Cardiac septum (tissue), 1 donor: ENCODE results near the gene SNTA1. TPM values are rescaled to one million over a fixed set of nuclear protein-coding genes. Genes with fewer than 3 reads are reported as not detected.
"Not testable (repeated sequence)": the region's sequence is repeated elsewhere in the genome, so short reads cannot be mapped to it uniquely, and the experiment has no call there.

ENCODE experiments used
- DNase-seq: peaks from one replicate; pipeline ENCODE4 v3.0.0-alpha.2; 2020; ENCODE audit warnings: low spot score
- intact Hi-C: fragments of 100-400 bp; cut with DNase I; formaldehyde crosslinking; loops from one replicate; pipeline ENCODE4 v1.14.0; 2022
- long read RNA-seq: library from polyadenylated mRNA; unstranded; transcript quantifications from one replicate; pipeline ENCODE4 v2.0.0, GENCODE V29; 2021
- total RNA-seq: library from RNA; stranded (reverse); fragmentation: NEBNext Ultra II Directional; extraction: Animal tissue kit (Norgen Biotek cat#: 25700); gene quantifications from one replicate; pipeline ENCODE4 v1.2.1, GENCODE V29; 2021
- donor health status: DM: no; HTN: no; CAD: no.

SNTA1 gene
- 167 TPM for total RNA-seq
- long read RNA-seq, transcript SNTA1-201 (8 exons, 2,342 nt) = major isoform, 471 of 676 reads
- long read RNA-seq, partial matches to known transcripts = 123 of 676 reads
- long read RNA-seq, other reads (novel, unspliced or antisense) = 82 of 676 reads

DNA sequence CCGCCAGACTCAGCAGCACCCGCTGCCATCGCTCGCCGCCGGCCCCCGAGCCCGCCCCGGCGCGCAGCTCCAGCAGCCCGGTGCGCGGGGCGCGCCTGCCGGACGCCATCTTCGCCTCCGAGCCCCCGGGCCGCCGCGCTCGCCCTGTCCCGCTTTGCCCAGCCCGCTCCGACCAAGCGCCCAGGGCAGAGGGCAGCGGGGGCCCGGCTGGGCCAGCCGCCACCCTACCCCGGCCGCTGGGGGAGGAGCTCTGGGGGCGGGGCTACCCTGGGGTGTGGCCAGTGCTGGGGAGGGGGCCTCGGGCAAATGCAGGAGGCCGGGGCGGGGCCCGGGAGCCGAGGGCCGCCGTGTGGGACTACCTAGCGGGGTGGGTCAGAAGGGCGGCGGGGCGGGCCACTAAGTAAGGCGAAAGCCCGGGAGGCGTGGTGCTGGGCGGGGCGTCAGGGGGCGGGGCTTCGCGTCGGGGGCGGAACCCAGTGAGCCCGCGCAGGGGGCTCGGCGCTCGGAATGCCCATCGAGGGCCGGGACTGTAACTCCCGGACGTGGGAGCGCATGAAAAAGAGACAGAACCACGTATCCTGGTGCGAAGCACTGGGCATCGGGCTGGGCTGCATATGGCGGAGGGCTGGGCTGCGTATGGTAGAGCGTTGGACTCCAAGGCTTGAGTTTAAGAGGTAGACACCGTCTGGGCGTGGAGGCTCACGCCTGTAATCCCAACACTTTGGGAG, at the start of gene SNTA1:
Gene SNTA1, minus strand, starts transcription at position 252 of the 728 bp plus-strand sequence. Its CDS starts 143 bp downstream, at position 109.
- peak; percentile 97 for DNase-seq
- intact Hi-C loops = no loop called here

DNA sequence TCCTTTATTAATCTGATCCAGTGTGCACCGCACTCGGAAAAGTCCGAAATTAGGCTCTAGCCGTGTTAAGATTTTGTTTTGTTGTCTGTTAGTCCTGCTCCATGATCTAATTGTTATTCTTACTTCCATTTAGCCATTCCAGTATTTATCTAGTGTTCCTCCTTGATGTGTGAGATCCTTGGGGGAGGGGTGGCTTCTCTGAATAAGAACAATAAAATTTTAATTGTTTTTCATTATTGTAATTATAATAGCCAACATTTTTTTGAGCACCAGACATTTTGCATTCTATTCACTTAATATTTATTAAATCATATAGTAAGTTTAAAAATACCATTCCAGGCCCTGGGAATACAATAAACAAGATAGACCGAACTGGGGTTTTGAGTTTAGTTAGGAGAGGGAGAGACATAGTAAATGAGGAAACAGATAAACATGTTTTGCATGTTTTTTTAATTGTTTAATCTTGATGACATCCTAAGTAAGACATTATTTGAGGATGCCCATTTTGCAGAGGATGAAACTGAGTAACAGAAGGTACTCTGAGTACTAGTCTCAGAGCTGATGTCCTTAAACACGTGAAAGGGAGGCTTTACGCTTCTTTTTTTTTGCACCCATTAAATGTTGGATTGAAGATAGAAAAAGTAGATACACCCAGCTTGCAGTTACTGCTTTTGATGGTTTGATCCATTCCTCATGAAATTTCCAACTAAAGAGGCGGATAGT, 47.5 kb upstream of the SNTA1 start:
- intact Hi-C loops = no loop called here
- no peak for DNase-seq

DNA sequence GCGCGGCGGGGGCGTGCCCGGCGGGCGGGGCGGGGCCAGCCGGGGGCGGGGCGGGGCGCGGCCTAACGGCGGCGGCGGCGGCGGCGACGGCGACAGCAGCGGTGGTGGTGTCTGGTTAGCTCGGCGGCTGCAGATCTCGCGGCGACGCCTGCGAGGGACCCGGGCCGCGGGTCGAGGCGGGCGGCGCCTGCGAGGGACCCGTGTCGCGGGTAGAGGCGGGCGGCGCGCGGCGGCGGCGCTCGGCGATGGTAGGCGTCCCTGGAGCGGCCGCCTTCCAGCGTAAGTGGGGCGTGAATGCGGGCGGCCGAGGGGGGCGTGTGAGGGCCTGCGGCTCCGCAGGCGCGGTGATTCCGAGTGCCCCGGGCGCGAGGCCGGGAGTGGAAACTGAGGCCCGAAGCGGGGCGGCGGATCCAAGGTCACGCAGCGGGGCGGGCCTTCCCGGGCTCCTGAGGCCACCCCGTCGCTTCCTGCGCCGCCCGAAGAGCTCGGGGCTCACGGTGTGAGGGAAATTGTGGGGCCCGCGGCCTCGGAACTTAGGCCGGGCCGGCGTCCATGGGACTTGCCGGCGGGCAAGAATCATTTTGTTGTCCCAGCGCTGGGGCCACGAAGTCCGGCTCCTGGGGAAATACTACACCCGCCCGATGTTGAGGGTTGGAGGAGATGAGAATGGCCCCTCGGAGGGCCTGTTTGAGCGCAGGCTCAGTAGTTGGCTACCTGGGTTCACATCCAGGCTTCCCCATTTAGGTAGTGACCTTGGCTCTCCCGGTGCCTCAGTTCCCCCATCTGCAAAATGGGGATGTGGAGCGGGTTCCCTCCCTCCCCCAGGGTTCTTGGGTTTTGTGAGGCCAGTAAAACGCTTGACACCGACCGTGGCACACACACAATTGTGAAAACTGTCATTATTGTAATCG, 46.7 kb upstream of the SNTA1 start, which contains the start of gene CBFA2T2:
Gene CBFA2T2, plus strand, starts transcription at position 74 of the 911 bp plus-strand sequence. Its CDS starts 172 bp downstream, at position 246.
- intact Hi-C loops = no loop called here
- no peak for DNase-seq

DNA sequence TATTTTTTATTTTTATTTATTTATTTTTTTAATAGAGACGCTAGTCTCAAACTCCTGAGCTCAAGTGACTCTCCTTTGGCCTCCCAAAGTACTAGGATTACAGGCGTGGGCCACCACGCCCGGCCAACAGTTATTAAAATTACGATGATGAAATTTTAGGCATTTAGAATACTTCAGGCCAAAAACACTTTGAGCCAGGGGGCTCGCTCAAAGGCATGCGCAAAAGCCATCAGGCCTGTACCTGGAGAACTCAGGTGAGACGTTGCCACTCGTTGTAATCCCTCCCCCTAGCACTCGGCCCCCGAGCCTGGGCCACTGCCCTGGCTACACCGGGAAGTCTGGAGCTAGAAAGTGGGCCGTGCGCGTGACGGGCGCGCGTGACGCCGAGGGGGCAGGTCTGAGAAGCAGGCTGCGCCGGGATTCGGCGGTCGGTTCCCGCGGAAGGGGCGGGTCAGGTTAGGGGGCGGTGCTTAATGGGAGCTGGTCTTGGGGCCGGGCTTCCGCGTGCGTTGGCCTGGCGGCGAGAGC, 46.0 kb upstream of the SNTA1 start:
- intact Hi-C loops = no loop called here

DNA sequence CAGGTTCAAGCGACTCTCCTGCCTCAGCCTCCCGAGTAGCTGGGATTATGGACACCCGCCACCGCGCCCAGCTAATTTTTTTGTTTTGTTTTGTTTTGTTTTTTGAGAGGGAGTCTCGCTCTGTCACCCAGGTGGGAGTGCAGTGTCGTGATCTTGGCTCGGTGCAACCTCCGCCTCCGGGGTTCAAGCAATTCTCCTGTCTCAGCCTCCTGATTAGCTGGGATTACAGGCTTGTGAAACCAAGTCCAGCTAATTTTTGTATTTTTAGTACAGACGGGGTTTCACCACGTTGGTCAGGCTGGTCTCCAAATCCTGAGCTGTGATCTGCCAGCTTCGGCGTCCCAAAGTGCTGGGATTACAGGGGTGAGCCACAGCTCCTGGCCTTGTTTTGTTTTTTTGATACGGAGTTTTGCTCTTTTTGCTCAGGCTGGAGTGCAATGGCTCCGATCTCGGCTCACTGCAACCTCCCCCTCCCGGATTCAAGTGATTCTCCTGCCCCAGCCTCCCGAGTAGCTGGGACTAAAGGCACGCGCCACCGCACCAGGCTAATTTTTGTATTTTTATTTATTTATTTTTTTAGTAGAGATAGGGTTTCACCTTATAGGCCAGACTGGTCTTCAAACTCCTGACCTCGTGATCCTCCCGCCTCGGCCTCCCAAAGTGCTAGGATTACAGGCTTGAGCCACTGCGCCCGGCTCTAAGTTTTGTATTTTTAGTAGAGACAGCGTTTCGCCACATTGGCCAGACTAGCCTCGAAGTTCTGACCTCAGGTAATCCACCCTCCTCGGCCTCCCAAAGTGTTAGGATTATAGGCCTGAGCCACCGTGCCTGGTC, 45.3 kb upstream of the SNTA1 start:
- DNase-seq = peak; percentile 47
- intact Hi-C loops = not testable (repeated sequence)

More for the DNA sequence above, 46.0 kb upstream of the SNTA1 start:
- DNase-seq = peak; percentile 100

DNA sequence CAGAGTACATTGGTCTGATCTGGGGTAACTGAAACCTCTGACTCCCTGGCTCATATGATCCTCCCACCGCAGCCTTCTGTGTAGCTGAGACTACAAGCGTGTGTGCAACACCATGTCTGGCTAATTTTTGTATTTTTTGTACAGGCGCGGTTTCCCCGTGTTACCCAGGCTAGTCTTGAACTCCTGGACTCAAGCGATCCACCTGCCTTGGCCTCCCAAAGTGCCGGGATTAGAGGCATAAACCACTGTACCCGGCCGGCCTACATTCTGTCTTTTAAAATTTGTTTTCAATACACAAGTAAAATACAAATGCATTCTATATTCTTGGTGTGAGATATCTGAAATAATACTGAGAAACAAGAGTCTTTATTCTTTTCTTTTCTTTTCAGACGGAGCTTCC, 44.6 kb upstream of the SNTA1 start:
- intact Hi-C loops = no loop called here
- DNase-seq = peak; percentile 65

DNA sequence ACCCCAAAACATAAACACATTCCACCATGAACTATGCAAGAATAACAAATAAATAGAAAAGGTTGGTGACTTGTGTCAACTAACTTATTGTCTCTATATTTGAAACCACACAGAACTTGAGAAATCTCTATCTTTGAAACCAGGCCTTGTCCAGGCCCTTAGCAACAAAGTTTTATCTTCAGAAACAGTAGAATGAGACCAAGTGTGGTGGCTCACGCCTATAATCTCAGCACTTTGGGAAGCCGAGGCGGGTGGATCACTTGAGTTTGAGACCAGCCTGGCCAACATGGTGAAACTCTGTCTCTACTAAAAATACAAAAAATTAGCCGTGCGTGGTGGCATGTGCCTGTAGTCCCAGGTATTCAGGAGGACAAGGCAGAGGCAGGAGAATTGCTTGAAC, 39.6 kb upstream of the SNTA1 start:
- DNase-seq, intact Hi-C loops: not testable (repeated sequence)

DNA sequence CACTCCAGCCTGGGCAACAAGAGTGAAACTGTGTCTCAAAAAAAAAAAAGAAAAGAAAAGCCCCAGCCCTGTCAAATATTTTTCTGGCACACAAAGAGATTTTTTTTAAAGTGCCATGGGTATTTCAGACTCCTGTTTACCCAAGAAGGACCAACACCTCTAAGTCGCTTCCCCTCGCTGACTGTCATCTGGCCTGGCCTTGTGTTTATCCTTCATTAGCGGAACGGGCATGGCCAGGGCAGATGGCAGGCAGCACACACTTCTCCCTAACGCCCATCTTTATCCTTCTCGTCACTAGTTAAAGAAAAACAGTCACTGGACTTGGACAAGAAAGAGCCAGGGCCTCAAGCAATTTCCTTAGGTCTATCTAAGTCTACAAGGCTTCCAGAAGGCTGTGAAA, 39.0 kb upstream of the SNTA1 start:
- DNase-seq = no peak
- intact Hi-C loops = no loop called here

DNA sequence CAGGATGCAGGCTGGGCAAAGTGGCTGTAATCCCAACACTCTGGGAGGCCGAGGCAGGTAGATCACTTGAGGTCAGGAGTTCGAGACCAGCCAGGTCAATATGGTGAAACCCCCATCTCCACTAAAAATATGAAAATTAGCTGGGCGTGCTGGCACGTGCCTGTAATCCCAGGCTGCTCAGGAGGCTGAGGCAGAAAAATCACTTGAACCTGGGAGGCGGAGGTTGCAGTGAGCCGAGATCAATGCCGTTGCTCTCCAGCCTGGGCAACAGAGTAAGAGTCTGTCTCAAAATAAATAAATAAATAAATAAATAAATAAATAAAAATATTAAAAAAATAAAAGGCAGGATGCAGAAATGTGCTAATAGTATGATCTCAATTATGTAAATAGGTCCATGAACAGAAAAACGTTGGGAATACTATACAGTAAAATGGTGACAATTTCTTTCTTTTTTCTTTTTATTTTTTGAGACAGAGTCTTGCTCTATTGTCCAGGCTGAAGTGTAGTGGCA, 37.9 kb upstream of the SNTA1 start:
- peak; percentile 24 for DNase-seq
- intact Hi-C loops = no loop called here

DNA sequence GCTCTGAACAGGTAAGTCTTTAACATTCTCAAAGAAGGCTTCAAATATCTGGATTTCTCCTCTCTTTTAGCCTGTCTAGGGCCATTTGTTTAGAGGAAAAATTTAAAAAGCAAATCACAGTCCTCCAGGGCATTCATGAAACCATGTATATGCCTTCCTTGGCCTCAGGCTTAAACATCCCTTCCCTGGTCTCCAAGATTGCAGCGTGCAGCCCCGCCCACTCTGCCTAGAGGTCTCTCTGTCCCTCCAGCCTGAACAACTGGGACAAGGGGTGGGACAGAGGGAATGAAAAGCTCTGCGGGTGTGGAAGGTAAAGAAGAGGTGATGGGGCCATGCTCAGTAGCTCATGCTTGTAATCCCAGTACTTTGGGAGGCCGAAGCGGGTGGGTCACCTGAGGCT, 36.5 kb upstream of the SNTA1 start:
- intact Hi-C loops = no loop called here
- no peak for DNase-seq

DNA sequence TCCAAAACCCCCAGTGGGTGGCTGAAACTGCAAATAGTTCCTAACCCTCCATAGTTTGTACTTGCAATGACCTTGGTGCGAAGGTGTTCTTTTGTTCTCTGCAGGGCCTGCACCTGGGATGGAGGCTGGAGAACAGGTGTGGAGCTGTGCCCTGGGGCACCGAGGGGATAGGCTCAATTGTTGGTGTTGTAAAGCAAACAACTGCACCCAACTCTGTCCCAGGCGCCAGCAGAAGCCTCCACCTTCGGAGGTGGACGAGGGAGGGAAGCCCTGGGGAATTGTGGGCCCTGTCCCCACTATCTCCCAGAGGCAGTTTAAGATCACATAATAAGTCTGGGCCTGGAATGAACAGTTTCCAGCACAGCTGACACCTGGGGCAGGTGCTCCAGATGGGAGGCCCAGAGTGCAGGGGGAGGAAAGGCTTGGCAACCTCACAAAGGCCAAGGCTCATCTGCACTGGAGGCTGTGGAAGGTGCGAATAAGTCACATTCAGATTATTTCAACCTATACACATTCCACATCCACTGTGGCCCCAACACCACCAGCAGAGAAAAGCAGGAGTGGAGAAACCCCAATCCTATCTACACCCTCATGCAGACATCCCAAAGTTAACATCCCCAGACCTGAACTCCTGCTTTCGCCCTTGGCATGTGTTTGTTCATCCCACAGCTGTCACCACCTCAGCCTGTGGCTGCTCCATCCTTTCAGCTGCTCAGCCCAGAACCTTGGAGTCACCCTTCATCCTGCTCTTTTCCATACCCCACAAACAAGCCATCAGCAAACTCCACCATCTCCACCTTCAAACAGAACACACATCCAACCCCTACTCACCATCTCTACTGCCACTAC, 34.0 kb upstream of the SNTA1 start:
- intact Hi-C loops = no loop called here
- DNase-seq = peak; percentile 31

DNA sequence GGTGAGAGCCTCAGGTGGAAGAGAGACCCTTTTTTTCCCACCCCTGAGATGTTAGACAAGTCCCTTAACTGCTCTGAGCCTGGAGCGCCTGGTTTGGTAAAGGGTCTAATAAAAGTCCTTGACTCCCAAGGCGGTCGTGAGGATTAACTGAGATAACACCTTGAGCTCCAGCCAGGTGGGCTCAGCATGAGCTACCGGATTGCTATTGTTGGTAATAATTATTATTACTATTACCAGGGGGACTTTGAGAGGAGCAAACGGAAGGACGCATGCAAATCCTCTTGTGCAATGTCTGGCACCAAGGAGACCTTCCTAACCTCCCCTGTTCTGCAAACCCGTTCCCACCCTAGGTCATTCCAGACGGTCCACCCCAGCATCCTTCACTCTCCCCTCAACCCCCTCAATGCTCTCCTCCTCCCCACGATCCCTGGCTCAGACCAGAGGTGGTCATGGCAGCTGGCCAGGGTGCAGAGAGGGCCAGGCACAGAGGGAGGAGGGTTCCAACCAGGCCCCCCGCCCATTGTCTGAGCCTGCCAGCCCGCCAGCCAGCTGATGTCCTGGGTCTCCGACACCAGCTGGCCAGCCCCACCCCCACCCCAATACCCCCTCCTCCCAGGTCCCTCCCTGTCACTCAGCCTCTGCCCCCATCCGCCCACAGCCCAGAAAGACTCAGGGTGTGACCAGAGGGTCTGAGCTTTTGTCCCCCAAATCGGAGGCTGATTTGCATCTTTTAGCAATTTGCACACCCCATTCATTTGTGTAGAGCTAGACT, 32.0 kb upstream of the SNTA1 start:
- intact Hi-C loops = no loop called here
- no peak for DNase-seq

DNA sequence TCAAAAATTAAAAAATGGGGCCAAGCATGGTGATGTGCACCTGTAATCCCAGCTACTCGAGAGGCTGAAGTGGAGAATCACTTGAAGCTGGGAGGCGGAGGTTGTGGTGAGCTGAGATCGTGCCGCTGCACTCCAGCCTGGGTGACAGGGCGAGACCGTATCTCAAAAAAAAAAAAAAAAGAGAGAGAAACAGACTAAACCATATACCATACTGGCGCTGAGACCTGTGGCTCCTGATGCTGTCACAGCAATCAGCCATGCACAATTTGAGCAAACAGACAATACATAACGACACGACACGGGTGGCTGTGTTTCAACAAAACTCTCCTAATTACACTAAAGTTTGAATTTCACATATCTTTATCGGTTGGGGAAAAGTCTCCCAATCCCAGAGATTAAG, 31.4 kb upstream of the SNTA1 start:
- DNase-seq = no peak
- intact Hi-C loops = no loop called here

DNA sequence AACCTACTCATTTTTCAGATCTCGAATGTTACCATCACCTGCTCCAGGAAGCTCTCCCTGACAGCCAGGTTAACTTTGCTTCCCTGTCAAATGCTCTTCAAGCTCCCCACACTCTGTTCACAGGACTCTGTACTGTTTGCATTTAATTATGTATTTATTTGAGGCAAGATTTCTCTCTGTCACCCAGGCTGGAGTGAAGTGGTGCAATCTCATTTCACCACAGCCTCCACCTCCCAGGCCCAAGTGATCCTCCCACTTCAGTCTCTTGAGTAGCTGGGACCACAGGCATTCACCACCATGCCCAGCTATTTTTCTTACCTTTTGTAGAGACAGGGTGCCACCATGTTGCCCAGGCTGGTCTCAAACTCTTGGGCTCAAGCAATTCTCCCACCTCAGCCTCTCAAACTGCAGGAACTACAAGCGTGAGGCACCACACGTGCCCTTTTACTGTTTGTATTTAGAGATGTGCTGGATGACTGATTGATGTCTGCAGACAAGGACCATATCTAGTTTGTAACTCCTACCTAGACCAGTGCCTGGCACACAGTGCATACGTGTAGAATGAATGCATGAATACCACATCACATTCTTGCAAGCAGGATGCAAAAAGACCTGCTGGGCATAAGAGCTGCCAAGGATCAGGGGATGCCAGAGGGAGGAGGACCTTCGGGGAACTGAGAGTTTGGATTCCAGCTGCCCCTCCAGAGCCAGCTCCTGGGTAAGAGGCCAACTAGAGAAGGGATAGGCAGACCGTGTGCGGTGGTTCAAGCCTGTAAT, 30.7 kb upstream of the SNTA1 start:
- DNase-seq = peak; percentile 47
- intact Hi-C loops = no loop called here

DNA sequence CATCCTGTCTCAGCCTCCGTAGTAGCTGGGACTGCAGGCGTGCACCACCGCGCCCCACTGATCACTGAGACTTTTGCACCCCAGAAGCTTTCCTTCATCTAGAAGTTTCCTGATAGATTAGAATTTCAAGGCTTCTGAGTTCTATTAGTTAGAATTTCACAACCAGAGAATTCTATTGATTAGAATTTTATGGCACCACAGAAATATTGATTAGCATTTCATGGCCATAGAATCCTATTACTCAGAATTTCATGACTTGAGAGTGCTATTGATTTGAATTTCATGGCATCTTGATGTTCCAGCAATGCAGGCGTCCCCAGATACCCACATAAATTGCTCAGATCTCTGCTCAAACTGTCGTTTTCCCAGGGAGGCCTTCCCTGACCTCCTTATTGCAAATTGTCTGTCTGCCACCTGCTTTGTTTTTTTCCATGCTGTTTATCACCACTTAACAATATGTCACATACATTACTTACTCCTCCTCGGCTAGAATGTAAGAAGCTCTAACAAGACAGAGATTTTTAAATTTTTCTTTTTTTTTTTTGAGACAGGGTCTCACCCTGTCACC, 29.4 kb upstream of the SNTA1 start:
- no peak for DNase-seq
- intact Hi-C loops = no loop called here

DNA sequence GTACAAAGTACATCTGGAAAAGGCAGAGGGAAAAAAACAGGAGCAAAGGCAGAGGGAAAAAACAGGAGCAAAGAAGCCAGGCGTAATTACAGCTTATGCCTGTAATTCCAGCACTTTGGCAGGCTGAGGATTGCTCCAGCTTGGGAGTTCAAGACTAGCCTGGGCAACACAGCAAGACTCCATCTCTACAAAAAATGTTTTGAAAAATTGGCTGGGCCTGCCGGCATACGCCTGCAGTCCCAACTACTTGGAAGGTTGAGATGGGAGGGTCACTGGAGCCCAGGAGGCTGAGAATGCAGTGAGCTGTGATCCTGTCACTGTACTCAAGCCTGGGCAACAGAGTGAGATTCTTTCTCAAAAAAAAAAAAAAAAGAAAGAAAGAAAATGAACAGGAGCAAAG, 27.3 kb upstream of the SNTA1 start:
- DNase-seq = no peak

More for the DNA sequence above, 27.3 kb upstream of the SNTA1 start:
- intact Hi-C loops = no loop called here
